Endothelial cell of umbilical vein (primary cell): ENCODE data around the gene CPT2. TPM values are rescaled to one million over a fixed set of nuclear protein-coding genes. Genes with fewer than 3 reads are reported as not detected.

Experiments used
- BruUV-seq: library from RNA; stranded (reverse); fragments of 400-500 nt; replicated peaks from 2 replicates; lab custom pipeline; 2021; lab: Mats Ljungman, UMichigan
- CTCF ChIA-PET: fragments of 300-600, 350-600 bp; sonication (Branson Sonifier 250); formaldehyde crosslinking; loops from one replicate; lab custom pipeline; 2021; ENCODE audit warnings: antibody characterized with exemption, inconsistent platforms; lab: Charles Lee
- POLR2A ChIA-PET: fragments of 300-600, 350-600 bp; sonication (Branson Sonifier 250); formaldehyde crosslinking; loops from one replicate; lab custom pipeline; 2021; ENCODE audit warnings: antibody characterized with exemption, inconsistent platforms; lab: Charles Lee
- DNase-seq: peaks from one replicate; pipeline ENCODE4 v3.0.0-alpha.2; 2011; ENCODE audit warnings: low read depth, low spot score
- FAIRE-seq: peaks from 2 replicates; lab custom pipeline; 2011; peaks lifted over from hg19 to GRCh38; lab: Jason Lieb, UNC
- H2AFZ ChIP-seq: 2 replicates; pipeline ENCODE4 v1.6.0; 2012; ENCODE audit warnings: low read depth, low read length, control low read depth, inconsistent platforms
- H3K27ac ChIP-seq: 2 replicates; pipeline ENCODE4 v1.5.1; 2011; ENCODE audit warnings: low read depth, mild to moderate bottlenecking, control low read depth, low read length, moderate library complexity; ENCODE audit not compliant: insufficient read depth
- H3K27me3 ChIP-seq, 2 experiments: 2 replicates each; pipeline versions ENCODE4 v1.6.0 to v1.6.1; 2011; ENCODE audit warnings: low read length in 2 of 2, mixed read lengths in 1 of 2; ENCODE audit not compliant: control insufficient read depth in 2 of 2, insufficient read depth in 2 of 2
- H3K36me3 ChIP-seq, 2 experiments: 2 replicates in 1 of 2; 3 replicates in 1 of 2; pipeline ENCODE4 v1.5.1; 2011; ENCODE audit warnings: low read length in 2 of 2, mild to moderate bottlenecking in 1 of 2, moderate library complexity in 1 of 2; ENCODE audit not compliant: control insufficient read depth in 2 of 2, insufficient read depth in 2 of 2; ENCODE audit errors: extremely low read depth in 1 of 2
- H3K4me1 ChIP-seq: 3 replicates; pipeline ENCODE4 v1.5.1; 2011; ENCODE audit warnings: mild to moderate bottlenecking, low read length; ENCODE audit not compliant: control insufficient read depth, insufficient read depth; ENCODE audit errors: extremely low read depth
- H3K4me2 ChIP-seq: 2 replicates; pipeline ENCODE4 v1.6.1; 2011; ENCODE audit warnings: low read length, control low read depth, mixed read lengths; ENCODE audit not compliant: insufficient read depth
- H3K4me3 ChIP-seq, 3 experiments: fragments of 200-600 bp in 1 of 3; sonication (generic), shearing (Covaris generic) in 1 of 3; replicated peaks in 1 of 3; 2 replicates each; pipeline ENCODE4 v1.5.1; 2011 to 2016; ENCODE audit warnings: control low read depth in 3 of 3, low read length in 3 of 3, mild to moderate bottlenecking in 2 of 3, inconsistent platforms in 1 of 3, low read depth in 1 of 3, moderate library complexity in 1 of 3; ENCODE audit not compliant: insufficient read depth in 1 of 3
- H3K79me2 ChIP-seq: 2 replicates; pipeline ENCODE4 v1.6.0; 2012; ENCODE audit warnings: low read length, inconsistent platforms; ENCODE audit not compliant: control insufficient read depth, insufficient read depth
- H3K9ac ChIP-seq: replicated peaks from 2 replicates; pipeline ENCODE3; 2011; ENCODE audit warnings: low read length, control low read depth; ENCODE audit not compliant: insufficient read depth; ENCODE audit errors: extremely low read depth
- H3K9me1 ChIP-seq: replicated peaks from 3 replicates; pipeline ENCODE4 v1.6.0; 2011; ENCODE audit warnings: mild to moderate bottlenecking, low read length; ENCODE audit not compliant: control insufficient read depth, insufficient read depth; ENCODE audit errors: extremely low read depth
- H3K9me3 ChIP-seq: replicated peaks from 2 replicates; pipeline ENCODE4 v1.5.1; 2012; ENCODE audit warnings: low read length, inconsistent platforms; ENCODE audit not compliant: control insufficient read depth, insufficient read depth
- H4K20me1 ChIP-seq: replicated peaks from 2 replicates; pipeline ENCODE3; 2011; ENCODE audit warnings: mild to moderate bottlenecking, low read length; ENCODE audit not compliant: control insufficient read depth, insufficient read depth; ENCODE audit errors: extremely low read depth
- CTCF ChIP-seq, 2 donors: IDR thresholded peaks; 1 replicate in 1 of 2; 2 replicates in 1 of 2; pipeline ENCODE4 v1.5.1; 2011; ENCODE audit warnings: low read length in 2 of 2, mild to moderate bottlenecking in 2 of 2, moderate library complexity in 2 of 2, control low read depth in 1 of 2, inconsistent platforms in 1 of 2, low read depth in 1 of 2; ENCODE audit not compliant: insufficient read depth in 1 of 2; ENCODE audit errors: extremely low read depth in 1 of 2
- EZH2 ChIP-seq: IDR thresholded peaks from 2 replicates; pipeline ENCODE4 v1.6.1; 2012; ENCODE audit warnings: borderline replicate concordance, low read depth, mild to moderate bottlenecking, moderate library complexity, low read length, inconsistent platforms; ENCODE audit not compliant: severe bottlenecking
- FOS ChIP-seq: IDR thresholded peaks from 2 replicates; pipeline ENCODE4 v1.6.1; 2011; ENCODE audit warnings: mild to moderate bottlenecking, low read length, moderate library complexity, borderline replicate concordance; ENCODE audit not compliant: insufficient read depth
- GATA2 ChIP-seq: IDR thresholded peaks from 2 replicates; pipeline ENCODE4 v1.7.0; 2011; ENCODE audit warnings: low read depth, mild to moderate bottlenecking, moderate library complexity, mixed read lengths, low read length; ENCODE audit not compliant: insufficient read length, insufficient read depth
- JUN ChIP-seq: IDR thresholded peaks from 2 replicates; pipeline ENCODE4 v1.6.1; 2011; ENCODE audit warnings: borderline replicate concordance, low read depth; ENCODE audit not compliant: insufficient read length, insufficient read depth
- MYC ChIP-seq: IDR thresholded peaks from one replicate; pipeline ENCODE4 v1.6.1; 2011; ENCODE audit warnings: mild to moderate bottlenecking, low read depth, low read length
- POLR2A ChIP-seq: IDR thresholded peaks from 2 replicates; pipeline ENCODE4 v1.6.1; 2012; ENCODE audit warnings: low read depth, mild to moderate bottlenecking, control low read depth, low read length
- POLR2AphosphoS5 ChIP-seq: IDR thresholded peaks from 2 replicates; pipeline ENCODE4 v1.6.1; 2012; ENCODE audit warnings: low read depth, mild to moderate bottlenecking, control low read depth, low read length, moderate library complexity; ENCODE audit not compliant: insufficient read depth
- dilution Hi-C: fragments of 300-500 bp; cut with MboI; formaldehyde crosslinking; loops from one replicate; pipeline ENCODE4 v1.15.0; 2019; ENCODE audit warnings: low sequenced_read_pairs; ENCODE audit not compliant: extremely low pct_ligation_motif_present
- intact Hi-C: fragments of 100-400 bp; cut with micrococcal nuclease; formaldehyde crosslinking; loops from one replicate; pipeline ENCODE4 v1.10.0; 2022
- polyA plus RNA-seq, 4 experiments: library from polyadenylated mRNA; depleted of rRNA in 3 of 4; stranded (reverse) in 3 of 4; unstranded in 1 of 4; fragments of >200 nt; gene quantifications; 2 replicates each; pipeline versions ENCODE4 v1.2.1 to v1.2.3, GENCODE V29; 2011 to 2012; ENCODE audit warnings: missing spikeins in 1 of 4
- total RNA-seq: library from RNA; stranded (reverse); gene quantifications from 2 replicates; pipeline ENCODE4 v1.2.3, GENCODE V29; 2021
- TF ChIP-seq, protein P1 (sequence below): IDR thresholded peaks from 2 replicates; pipeline ENCODE4 v1.6.1; 2011; ENCODE audit not compliant: insufficient read depth, insufficient read length

CPT2 gene
- total and polyA plus RNA-seq, 2 donors (not counting 3 experiments of a cell fraction or from before 2014, with no cell fraction given): 10.6 to 11.6 TPM

GRCh38 chr1:53163291-53163768 lies 33.3 kb upstream of the CPT2 start:
- peaks cover 14% of the 10 kb centered on the region in 2 experiments for H3K27me3 ChIP-seq
- no peak overlapping the region for H3K4me3 ChIP-seq
- no peaks in the 10 kb centered on the region for H3K9me1 ChIP-seq
- TF ChIP-seq POLR2A (no peak), EZH2 (no peak), GATA2 (no peak), MYC (no peak), CTCF (IDR thresholded peaks at IDR 0.05; ENCODE audit: extremely low read depth in 1 of 2, insufficient read depth in 1 of 2, low read depth in 1 of 2, low read length in 2 of 2) (no peak), FOS (no peak), JUN (no peak), POLR2AphosphoS5 (no peak)
- TF ChIP-seq, protein P1, sequence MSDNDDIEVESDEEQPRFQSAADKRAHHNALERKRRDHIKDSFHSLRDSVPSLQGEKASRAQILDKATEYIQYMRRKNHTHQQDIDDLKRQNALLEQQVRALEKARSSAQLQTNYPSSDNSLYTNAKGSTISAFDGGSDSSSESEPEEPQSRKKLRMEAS: no peak
- DNase-seq (no peak), FAIRE-seq (no peak)
- ChIA-PET CTCF (interaction anchor here (0.6 to 1.6 kb wide), 2 partner anchors 19 to 97 kb away, joined by 6 to 8 read pairs; no protein-coding TSS in a partner anchor), POLR2A (no interaction called here)
- no peaks in the 10 kb centered on the region for H3K79me2 ChIP-seq
- intact Hi-C loops: no loop called here
- no peak overlapping the region for H2AFZ ChIP-seq
- no peak overlapping the region for H3K27ac ChIP-seq
- H3K4me2 ChIP-seq: no peak overlapping the region
- no TSS peak for BruUV-seq
- dilution Hi-C loops: no loop called here
- no peak overlapping the region for H3K9ac ChIP-seq
- no peaks in the 10 kb centered on the region for H3K36me3 ChIP-seq
- H4K20me1 ChIP-seq: no peaks in the 10 kb centered on the region
- no peaks in the 10 kb centered on the region for H3K4me1 ChIP-seq
- H3K9me3 ChIP-seq: no peaks in the 10 kb centered on the region
